NCI-H82 treated with DMSO at 0.1 percent for 48 hours (cell line): ENCODE measurements around the gene PIAS1.

Source experiments
- DNase-seq: peaks from one replicate; lab custom pipeline; 2025; ENCODE audit not compliant: unreplicated experiment; lab: John Stamatoyannopoulos, UW

Gene PIAS1

DNA sequence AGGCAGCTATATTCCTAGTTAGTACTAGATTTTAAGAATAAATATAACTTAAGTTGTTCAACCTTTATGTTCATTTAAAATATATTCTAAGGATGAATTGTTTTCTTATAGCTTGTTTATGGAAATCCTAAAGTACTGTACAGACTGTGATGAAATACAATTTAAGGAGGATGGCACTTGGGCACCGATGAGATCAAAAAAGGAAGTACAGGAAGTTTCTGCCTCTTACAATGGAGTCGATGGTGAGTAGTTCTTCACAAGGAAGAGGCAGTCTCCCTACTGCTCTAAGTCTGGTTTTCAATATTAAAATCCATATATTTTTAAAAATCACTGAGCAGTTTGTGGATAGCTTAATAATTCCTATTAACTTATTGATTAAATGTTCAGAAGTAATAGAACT is 121.4 kb downstream of the PIAS1 start:
- DNase-seq = no peak

DNA sequence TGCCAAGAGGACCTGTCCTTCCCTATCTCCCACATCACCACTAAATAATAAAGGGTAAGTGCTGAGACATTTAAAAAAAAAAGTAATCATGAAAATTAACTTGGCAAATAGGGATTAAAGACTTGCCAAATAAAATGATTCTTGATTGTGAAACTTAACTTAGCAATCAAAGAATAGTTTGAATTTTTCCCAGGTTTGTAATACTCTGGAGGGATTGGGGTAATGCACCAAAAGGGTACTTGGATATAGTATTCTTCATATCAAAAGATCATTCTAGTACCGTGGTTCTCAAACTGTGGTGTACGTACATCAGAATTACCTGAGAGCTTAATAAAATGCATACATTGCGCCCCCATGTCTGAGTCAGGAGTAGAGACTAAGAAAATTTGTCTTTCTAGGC is 122.5 kb downstream of the PIAS1 start:
- DNase-seq = no peak

DNA sequence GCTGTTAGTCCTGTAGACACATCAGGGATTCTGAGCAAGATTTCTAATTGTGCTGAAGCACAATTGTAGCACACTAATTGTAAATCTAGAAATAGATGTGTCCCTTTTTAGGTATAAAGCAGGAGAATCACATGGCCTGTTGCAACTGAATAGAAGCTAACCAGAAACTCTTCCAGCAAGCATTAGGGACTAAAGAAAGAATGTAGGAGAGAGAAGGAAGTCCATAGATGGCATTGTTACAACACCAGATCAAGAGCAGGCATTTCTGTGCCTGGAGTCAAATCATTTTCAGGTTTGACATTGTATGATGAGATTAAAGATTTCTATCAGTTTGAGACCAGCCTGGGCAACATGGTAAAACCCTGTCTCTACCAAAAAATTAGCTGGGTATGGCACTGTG is 123.6 kb downstream of the PIAS1 start:
- DNase-seq = no peak

DNA sequence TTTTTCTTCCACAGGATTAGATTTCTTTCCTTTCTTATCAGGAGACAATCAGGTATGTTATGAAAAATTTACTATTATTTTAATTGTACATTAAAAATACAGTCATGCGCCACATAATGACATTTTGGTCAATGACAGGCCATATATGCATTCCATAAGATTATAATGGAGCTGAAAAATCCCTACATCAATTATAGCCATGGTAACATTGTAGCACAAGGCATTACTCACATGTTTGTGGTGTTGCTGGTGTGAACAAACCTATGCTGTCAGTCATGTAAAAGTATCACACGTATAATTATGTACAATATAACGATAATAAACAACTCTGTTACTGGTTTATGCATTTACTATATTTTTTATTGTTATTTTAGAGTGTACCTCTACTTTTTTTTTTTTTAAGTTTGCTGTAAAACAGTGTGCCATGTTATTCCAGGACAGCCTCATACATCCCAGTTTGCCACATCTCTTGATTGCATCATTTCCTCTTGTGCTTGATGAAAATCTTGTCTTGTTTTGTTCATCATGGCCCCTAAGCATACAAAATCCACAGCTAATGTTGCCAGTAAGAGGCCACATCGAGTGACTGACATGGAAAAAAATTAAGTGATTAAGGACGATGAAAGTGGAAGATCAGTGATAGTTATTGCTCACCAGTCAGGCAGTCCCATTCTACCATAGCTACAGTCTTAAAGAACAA is 129.7 kb downstream of the PIAS1 start:
- DNase-seq = no peak

DNA sequence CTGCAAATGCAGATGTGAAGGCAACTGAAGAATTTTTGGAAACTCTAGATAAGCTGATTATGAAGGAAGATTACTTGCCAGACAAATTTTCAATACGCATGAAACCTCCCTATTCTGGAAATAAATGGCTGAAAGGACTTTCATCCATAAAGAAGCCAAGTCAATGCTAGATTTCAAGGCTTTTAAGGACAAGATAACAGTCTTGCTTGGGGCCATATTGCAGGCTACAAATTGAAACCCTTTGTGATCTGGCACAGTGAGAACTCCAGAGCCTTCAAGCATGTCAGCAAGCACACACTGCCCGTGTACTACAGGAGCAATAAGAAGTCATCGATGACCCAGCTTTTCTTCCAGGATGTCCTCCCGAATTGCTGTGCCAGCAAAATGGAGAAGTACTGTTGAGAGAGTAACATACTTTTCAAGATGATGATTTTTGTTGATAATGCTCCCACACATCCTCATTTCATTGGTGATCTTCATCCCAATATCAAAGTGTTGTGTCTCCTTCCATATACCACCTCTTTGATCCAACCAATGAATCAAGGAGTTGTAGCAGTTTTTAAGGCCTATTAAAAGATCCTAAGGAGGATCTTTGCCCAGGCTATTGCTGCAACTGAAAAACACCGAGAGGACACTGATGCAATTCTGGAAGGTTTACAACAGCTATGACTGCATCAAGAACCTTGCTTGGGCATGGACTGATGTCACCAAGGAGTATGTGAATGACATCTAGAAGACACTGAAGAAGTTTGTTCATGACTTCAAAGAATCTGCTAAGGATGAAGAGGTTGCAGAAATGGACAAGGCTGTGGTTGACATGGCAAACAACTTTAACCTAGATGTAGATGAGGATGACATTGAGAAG is 130.7 kb downstream of the PIAS1 start:
- DNase-seq = no peak

DNA sequence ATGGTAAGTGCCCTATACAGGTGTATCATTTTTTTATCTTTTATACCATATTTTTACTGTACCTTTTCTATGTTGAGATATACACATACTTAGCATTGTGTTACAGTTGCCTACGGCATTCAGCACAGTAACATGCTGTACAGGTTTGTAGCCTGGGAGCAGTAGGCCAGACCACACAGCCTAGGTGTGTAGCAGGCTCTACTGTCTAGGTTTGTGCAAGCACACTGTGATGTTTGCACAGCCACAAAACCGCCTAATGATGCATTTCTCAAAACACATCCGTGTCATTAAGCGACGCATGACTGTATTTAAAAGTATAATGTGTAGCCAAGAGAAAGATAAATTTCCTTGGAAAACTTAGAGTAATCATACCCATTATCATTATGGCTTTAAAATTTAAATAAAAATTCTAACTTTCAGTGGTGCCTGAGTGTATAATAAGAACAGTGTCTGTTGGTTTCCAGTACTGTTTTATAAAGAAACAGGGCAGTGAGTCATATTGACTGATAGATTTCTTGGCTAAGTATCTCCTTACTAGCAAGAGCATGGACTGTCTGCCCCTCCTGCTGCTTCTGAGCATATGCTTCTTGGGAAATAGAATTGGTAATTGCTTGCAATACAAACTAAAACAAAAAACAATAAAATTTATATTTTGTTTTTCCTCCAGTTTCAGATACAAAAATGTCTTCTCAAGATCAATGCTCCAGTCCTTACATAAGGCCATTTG is 132.7 kb downstream of the PIAS1 start:
- no peak for DNase-seq

DNA sequence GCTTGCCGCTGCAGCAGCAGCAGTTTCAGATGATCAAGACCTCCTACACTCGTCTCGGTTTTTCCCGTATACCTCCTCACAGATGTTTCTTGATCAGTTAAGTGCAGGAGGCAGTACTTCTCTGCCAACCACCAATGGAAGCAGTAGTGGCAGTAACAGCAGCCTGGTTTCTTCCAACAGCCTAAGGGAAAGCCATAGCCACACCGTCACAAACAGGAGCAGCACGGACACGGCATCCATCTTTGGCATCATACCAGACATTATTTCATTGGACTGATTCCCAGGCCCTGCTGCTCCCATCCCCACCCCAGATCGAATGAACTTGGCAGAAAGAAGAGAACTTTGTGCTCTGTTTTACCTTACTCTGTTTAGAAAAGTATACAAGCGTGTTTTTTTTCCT is 133.4 kb downstream of the PIAS1 start:
- no peak for DNase-seq

DNA sequence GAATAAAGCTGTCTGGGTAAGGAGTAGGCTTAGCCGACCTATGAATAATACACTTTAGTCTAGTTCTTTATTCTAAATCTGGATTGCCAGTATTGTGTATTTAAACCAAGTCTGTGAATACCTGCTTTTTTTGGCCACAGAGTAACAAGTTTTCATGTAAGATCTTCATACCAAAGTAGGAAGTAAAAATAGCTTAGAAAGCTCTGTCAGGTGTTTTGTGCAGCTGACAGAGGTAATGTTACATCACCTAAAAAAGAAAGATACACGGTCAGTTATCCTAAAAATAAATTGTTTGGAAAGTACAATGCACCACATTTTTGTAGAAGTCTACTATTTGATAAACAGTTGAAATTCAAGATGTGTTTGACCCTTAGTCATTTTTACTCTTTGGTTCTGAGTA is 134.5 kb downstream of the PIAS1 start:
- DNase-seq = no peak

DNA sequence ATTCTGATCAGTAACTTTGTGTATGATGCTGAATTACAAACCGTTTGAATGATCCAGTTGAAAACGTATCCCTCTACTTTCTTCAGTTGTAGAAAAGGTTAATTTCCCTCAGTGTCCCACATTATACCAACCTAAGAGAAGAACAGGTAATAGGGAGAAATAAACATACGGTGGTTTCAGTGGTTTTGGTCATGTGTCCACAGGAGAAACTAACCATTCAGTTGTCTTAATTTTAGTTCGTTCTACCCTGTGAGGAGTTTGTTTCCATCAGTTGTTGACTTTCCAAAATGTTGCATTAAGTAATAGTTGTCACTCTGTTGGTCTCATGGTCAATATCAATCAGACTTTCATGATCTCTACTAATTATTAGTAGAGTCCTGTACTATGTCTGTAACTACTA is 135.9 kb downstream of the PIAS1 start:
- DNase-seq = no peak

DNA sequence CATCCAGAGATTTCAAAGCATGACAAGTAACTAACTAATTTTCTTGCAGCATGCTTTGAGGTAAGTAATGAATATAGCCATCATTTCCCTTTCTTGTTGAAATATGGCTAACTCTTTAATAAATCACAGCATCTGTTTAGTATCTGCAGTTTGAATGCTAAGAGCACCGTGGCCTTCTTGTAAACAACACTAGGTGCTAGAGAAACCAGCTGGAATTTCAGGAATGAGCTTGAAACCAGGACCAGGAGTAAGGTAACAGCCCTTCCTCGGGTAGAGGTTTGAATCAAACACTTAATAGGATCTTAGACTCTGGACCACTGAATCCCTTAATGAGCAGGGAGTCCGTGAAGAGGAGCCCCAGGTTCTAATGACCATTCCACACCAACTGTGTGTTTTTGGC is 137.4 kb downstream of the PIAS1 start:
- peak; percentile 23 for DNase-seq

DNA sequence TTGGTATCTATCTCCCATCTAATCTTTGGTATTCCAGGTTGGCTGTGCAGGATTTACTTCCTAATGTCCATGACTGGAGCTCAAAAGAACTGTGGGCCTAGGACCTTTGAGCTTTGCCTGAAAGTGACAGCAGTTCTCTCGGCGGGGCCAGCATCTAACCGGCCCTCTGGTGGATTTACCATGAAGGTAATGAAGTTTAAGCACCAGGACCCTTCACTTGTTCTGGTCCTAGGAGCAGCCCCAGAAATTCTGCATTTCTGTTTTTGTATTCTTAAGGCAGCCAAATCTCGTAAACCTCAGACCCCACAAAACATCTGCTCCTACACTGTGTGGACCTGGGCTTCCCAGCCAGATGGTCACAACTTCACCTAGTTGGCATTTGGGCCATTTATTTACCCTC is 138.0 kb downstream of the PIAS1 start:
- DNase-seq = no peak

DNA sequence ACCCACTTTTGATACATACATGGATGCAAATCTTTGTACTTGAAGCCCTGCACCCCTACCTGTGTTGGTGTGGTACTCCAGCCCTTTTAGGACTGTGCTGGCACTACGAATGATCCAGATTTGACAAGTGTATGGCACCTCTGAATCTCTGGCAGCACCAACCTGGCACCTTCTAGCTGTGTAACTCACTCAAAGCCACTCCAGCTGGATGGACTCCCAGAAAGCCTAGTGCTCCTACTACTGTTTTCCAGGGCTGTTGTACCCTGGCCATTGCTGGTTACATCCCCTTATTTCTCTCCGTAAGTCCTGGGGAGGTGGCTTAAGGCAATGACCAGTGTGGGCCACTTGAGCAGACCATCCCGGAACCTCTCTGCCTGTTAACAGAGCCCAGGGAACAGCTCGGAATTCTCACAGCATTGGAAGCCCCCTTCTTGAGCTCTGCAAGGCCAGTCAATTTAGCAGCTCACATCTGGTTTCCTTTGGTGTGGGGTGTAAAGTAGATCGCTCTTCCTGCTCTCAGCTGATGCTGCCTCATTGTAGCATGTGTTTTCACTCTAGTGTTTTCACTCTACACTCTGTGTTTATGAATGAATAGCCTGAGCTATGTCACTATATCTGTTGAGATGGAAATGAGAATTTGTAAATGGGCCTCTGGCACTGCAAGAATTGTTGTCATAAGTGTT is 138.8 kb downstream of the PIAS1 start:
- no peak for DNase-seq

DNA sequence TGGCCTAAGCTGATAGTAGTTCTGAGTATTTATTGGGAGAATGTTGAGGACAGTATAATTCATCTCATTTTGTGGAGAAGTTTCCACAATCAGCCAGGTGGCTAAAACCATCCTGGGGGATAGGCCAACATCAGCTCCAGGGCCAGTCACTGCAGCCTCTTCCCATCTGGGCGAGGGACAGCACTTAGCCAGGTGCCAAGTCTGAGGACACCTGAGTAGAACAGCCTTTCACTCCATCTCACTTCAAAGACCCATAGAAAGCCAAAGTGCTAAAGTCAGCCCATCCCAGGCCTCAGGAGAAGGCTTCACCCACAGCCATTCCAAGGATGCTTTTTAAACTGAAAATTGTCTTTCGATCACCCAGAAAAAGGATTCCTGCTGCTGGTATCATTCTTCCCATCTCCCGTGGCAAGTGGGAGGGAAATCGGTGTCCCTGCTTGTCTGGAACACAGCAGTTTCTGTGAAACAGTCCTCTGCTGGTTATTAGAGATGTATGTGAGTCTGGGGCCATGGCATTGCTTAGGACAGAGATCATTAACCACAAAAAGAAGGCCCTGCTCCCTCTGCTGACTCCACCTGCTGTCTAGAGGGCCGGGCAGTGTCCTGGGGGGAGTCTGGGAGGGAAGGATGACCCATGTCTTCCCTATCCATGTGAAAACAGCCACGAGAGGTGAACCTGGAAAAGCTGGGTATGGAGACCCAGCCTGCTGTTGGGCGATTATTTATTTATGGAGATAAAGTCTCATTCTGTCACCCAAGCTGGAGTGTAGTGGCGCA is 141.4 kb downstream of the PIAS1 start:
- DNase-seq = no peak

DNA sequence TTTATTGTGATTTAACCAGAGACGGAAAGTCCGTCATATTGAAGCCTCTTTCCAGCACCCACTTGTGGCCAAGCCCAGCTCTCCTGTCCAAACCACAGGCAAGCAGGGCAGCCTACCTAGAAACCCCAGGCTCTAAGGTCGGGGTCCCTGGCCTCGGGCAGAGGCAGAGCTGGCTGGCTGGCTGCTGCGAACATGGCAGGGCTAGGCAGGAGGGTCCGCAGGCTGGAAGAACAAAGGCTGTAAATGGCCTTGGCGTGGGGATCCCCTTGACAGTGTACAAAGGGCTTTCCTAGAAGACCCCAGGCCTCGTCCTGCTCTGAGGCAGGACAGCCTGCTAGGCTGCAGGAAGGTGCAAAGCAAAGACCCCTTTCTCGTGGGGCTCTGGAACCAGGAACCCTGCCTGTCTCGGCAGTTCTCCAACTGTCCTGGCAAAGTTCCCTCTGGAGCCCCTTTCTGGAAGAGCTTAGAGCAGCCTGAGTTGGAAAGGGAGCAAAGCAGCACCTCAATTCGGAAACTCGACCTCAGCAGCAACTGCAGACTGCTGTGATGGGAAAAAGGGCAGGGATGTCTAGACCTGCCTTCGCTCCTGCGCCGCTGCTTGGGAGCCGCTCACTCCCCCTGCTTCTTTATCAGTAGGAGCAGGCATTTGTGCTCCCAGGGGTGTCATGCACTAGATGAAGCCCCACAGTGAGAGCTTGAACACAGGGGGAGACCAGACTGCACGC is 142.5 kb downstream of the PIAS1 start:
- no peak for DNase-seq

DNA sequence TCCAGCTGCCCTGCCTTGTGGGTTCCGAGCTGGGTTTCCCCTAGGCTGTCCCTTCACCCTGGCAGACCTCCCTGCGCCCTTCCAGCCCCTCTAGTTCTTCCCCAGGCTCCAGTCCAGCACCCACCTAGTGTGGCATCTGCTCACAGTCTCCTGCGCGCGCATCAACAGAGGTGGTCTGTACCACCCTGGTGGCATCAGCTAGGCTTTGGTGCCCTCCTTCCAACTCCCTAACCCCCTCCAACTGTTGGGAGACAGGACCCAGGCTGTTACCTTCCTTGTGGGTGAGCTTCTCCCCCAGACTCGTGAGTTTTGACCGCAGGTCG is 143.0 kb downstream of the PIAS1 start:
- DNase-seq = no peak

DNA sequence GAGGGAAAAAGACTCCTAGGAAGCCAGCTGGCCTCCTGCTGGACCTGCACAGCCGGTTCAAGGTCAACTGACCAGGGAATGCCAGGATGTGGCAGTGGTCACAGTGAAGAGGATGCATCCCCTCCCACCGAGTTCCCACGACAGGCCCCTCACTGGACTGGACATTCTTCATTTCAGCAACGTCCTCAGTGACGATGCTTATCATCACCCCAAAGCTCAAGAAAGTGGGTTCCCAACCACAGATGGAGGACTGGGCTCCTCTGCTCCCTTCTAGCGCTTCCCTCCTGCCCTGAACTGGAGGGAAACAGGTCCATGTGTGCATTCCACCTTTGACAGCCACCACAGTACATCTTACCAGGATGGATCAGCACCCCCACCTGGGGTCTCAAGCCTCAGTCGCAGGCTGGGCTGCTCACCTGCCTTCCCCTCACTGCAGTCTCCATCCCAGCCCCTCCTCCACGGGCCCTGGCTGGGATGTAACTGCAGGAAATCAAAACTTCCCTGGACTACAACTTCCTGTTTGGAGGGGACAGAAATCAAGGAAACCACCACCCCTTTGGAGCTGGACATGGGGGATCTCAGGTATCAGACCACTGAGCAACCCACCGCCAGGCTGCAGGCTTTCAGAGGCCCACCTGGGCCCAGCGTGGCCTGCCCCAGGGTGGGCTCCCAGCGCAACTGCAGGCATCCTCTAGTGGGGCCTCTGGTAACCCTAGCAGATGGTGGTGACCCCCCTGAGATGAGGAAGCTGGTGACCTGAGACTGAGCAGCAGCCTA is 143.7 kb downstream of the PIAS1 start:
- no peak for DNase-seq

DNA sequence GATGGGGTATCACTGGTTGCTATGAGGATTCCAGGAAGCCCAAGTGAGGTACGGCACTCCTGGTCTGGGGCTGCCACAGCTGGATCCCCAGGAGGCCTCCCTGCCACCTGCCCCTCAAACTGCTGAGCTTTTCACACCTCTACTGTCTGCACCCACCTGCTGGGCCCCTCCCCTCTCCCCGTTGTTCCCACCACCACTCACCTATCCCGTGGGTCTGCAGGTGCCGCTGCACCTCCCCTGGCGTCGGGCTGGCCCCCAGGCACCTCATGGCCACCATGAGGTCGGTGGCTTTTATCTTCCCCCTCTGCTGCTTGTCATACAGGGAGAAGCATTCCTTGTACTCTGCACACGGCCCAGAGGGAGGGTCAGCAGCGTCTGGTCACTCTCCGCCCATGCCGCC is 145.2 kb downstream of the PIAS1 start:
- no peak for DNase-seq

DNA sequence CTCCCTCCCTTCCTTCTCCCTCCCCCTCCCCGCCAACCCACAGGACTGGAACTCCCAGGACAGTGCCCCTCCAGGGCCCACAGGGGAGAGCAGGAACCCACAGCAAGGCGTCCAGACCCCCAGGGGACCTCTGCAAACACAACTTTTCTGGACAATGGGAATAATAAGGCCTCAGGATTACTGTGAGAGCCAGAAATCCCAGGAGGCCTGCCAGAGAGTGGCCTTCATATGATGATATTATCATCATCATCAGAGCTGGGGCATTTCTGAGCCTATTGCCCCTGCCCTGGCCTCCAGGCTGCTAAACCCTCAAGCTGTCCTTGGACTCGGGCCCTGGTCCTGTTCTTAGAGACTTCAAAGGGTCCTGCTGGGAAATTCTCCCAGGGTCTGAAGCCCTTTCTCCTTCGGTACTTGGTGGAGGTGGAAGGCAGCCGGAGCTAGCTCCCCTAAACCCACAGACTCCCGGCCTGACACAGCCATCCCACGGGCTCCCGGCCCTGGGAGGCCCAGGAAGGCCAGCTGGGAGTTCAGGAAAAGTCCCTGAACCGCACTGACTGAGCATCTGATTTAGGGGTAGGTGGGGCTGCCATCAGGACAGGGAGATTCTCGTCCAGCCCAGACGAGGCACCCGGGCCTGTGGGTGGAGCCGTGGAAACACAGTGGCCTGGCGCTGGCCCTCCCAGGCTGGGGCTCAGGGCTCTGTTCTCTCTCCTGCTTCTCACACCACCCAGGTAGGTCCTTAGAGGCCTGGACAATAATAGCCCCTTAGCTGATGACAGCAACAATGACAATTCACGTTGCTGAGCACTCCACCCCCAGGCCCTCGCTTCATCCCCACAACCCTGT is 146.1 kb downstream of the PIAS1 start:
- DNase-seq = no peak
